COLO829 (cell line): ENCODE results near the gene SMIM41.
A peak's percentile ranks its signal among the peaks of the same experiment; 100 is the strongest.

Experiments
- DNase-seq: peaks from one replicate; pipeline ENCODE4 v3.0.0; 2012; ENCODE audit warnings: low spot score

Gene SMIM41

GRCh38 chr12:52147367-52147963 is 68.0 kb downstream of the SMIM41 start:
- peak; percentile 87 for DNase-seq

GRCh38 chr12:52147964-52148463 is 68.5 kb downstream of the SMIM41 start:
- DNase-seq, result no peak

GRCh38 chr12:52148464-52149181 is 69.1 kb downstream of the SMIM41 start:
- no peak for DNase-seq

- DNase-seq, result no peak
Observed at GRCh38 chr12:52149182-52149641, 69.7 kb downstream of the SMIM41 start.

- no peak for DNase-seq
Observed at GRCh38 chr12:52149651-52150241, 70.2 kb downstream of the SMIM41 start.

- no peak for DNase-seq
Observed at GRCh38 chr12:52151153-52151836, 71.8 kb downstream of the SMIM41 start.

GRCh38 chr12:52151837-52152783 is 72.6 kb downstream of the SMIM41 start:
- peak; percentile 35 for DNase-seq

GRCh38 chr12:52152905-52153317 is 73.4 kb downstream of the SMIM41 start:
- no peak for DNase-seq

- DNase-seq, result no peak
Observed at GRCh38 chr12:52155048-52155868, 75.8 kb downstream of the SMIM41 start.

- DNase-seq, result no peak
Observed at GRCh38 chr12:52156311-52156710, 76.8 kb downstream of the SMIM41 start.

- peak; percentile 58 for DNase-seq
Observed at GRCh38 chr12:52156757-52157565, 77.5 kb downstream of the SMIM41 start.

GRCh38 chr12:52157566-52158150 is 78.2 kb downstream of the SMIM41 start:
- no peak for DNase-seq
